ENCODE data around the gene DAAM1. TPM values are rescaled to one million over a fixed set of nuclear protein-coding genes. Genes with fewer than 3 reads are reported as not detected.

DAAM1 gene
- total and polyA plus RNA-seq, 3 experiments from 2014 or later, result 9.3 to 14.4 (median 12.3) TPM

- H3K27ac ChIP-seq (ENCODE audit: low read depth, low read length), result no peak overlapping the region
- POLR2A ChIA-PET, result no interaction called here
- no peaks in the 10 kb centered on the region for H3K27me3 Mint-ChIP-seq
These were observed 142.0 kb downstream of the DAAM1 start for GRCh38 chr14:59330455-59330854.

GRCh38 chr14:59331217-59331616 lies 142.8 kb downstream of the DAAM1 start:
- no peaks in the 10 kb centered on the region for H3K27me3 ChIP-seq (ENCODE audit: insufficient read depth, low read length, poor library complexity, severe bottlenecking)
- no peaks in the 10 kb centered on the region for H3K9me3 ChIP-seq (ENCODE audit: low read length)
- no peaks in the 10 kb centered on the region for H3K4me1 Mint-ChIP-seq
- no peaks in the 10 kb centered on the region for H3K9me3 Mint-ChIP-seq
- CTCF ChIA-PET, result no interaction called here
- H3K4me3 Mint-ChIP-seq, result no peak overlapping the region
- H3K36me3 Mint-ChIP-seq, result peaks cover 19 to 58% (median 34%) of the 10 kb centered on the region in 3 donors
- no peaks in the 10 kb centered on the region for H3K36me3 ChIP-seq (ENCODE audit: insufficient read depth, low read length)
- DNase-seq, result no peak
- H3K4me3 ChIP-seq (ENCODE audit: low read length), result no peak overlapping the region
- no peak overlapping the region for H3K27ac Mint-ChIP-seq
- no peaks in the 10 kb centered on the region for H3K27me3 Mint-ChIP-seq
- POLR2A ChIA-PET, result no interaction called here
- H3K4me1 ChIP-seq (ENCODE audit: insufficient read depth, low read length), result no peaks in the 10 kb centered on the region
- H3K27ac ChIP-seq (ENCODE audit: low read depth, low read length), result no peak overlapping the region

More at GRCh38 chr14:59330455-59330854, 142.0 kb downstream of the DAAM1 start:
- Mint-ChIP-seq H3K4me3 (no peak overlapping the region), H3K9me3 (no peaks in the 10 kb centered on the region), H3K36me3 (peaks cover 19 to 65% (median 34%) of the 10 kb centered on the region in 3 donors), H3K4me1 (no peaks in the 10 kb centered on the region), H3K27ac (peak overlapping the region in 1 of 8 donors; percentile 43)
- CTCF ChIA-PET, result interaction anchor here (1.1 kb wide), 1 partner anchor 113 kb away, joined by 3 read pairs; no protein-coding TSS in a partner anchor
- Histone ChIP-seq H3K36me3 (ENCODE audit: insufficient read depth, low read length) (no peaks in the 10 kb centered on the region), H3K27me3 (ENCODE audit: insufficient read depth, low read length, poor library complexity, severe bottlenecking) (no peaks in the 10 kb centered on the region), H3K4me1 (ENCODE audit: insufficient read depth, low read length) (no peaks in the 10 kb centered on the region), H3K9me3 (ENCODE audit: low read length) (no peaks in the 10 kb centered on the region), H3K4me3 (ENCODE audit: low read length) (no peak overlapping the region)
- DNase-seq, result no peak

GRCh38 chr14:59332727-59333126 lies 144.3 kb downstream of the DAAM1 start:
- H3K27me3 Mint-ChIP-seq, result no peaks in the 10 kb centered on the region
- no peak overlapping the region for H3K4me3 Mint-ChIP-seq

GRCh38 chr14:59333235-59333634 lies 144.8 kb downstream of the DAAM1 start:
- ChIA-PET POLR2A (no interaction called here), CTCF (no interaction called here)
- no peak for DNase-seq
- Histone ChIP-seq H3K4me3 (ENCODE audit: low read length) (no peak overlapping the region), H3K27me3 (ENCODE audit: insufficient read depth, low read length, poor library complexity, severe bottlenecking) (no peaks in the 10 kb centered on the region), H3K4me1 (ENCODE audit: insufficient read depth, low read length) (no peaks in the 10 kb centered on the region), H3K27ac (ENCODE audit: low read depth, low read length) (no peak overlapping the region), H3K36me3 (ENCODE audit: insufficient read depth, low read length) (no peaks in the 10 kb centered on the region), H3K9me3 (ENCODE audit: low read length) (no peaks in the 10 kb centered on the region)
- no peaks in the 10 kb centered on the region for H3K27me3 Mint-ChIP-seq
- H3K4me1 Mint-ChIP-seq, result no peaks in the 10 kb centered on the region
- peaks cover 8 to 45% (median 29%) of the 10 kb centered on the region in 3 donors for H3K36me3 Mint-ChIP-seq
- no peak overlapping the region for H3K4me3 Mint-ChIP-seq
- H3K27ac Mint-ChIP-seq, result no peak overlapping the region
- no peaks in the 10 kb centered on the region for H3K9me3 Mint-ChIP-seq

More at GRCh38 chr14:59332727-59333126, 144.3 kb downstream of the DAAM1 start:
- DNase-seq, result no peak
- CTCF ChIA-PET, result no interaction called here
- H3K4me1 ChIP-seq (ENCODE audit: insufficient read depth, low read length), result no peaks in the 10 kb centered on the region
- no peak overlapping the region for H3K27ac ChIP-seq (ENCODE audit: low read depth, low read length)
- H3K4me1 Mint-ChIP-seq, result no peaks in the 10 kb centered on the region
- H3K9me3 ChIP-seq (ENCODE audit: low read length), result no peaks in the 10 kb centered on the region
- H3K36me3 Mint-ChIP-seq, result peaks cover 11 to 50% (median 33%) of the 10 kb centered on the region in 3 donors
- no peaks in the 10 kb centered on the region for H3K36me3 ChIP-seq (ENCODE audit: insufficient read depth, low read length)
- no peaks in the 10 kb centered on the region for H3K27me3 ChIP-seq (ENCODE audit: insufficient read depth, low read length, poor library complexity, severe bottlenecking)
- peak overlapping the region in 1 of 8 donors; percentile 75 for H3K27ac Mint-ChIP-seq
- H3K9me3 Mint-ChIP-seq, result no peaks in the 10 kb centered on the region
- POLR2A ChIA-PET, result no interaction called here
- no peak overlapping the region for H3K4me3 ChIP-seq (ENCODE audit: low read length)

- no peaks in the 10 kb centered on the region for H3K4me1 Mint-ChIP-seq
- no peak overlapping the region for H3K4me3 ChIP-seq (ENCODE audit: low read length)
- H3K27me3 ChIP-seq (ENCODE audit: insufficient read depth, low read length, poor library complexity, severe bottlenecking), result no peaks in the 10 kb centered on the region
- DNase-seq, result no peak
- H3K9me3 Mint-ChIP-seq, result no peaks in the 10 kb centered on the region
- no peak overlapping the region for H3K27ac Mint-ChIP-seq
- H3K4me1 ChIP-seq (ENCODE audit: insufficient read depth, low read length), result no peaks in the 10 kb centered on the region
- H3K27me3 Mint-ChIP-seq, result no peaks in the 10 kb centered on the region
- H3K36me3 Mint-ChIP-seq, result peaks cover 8 to 43% (median 26%) of the 10 kb centered on the region in 3 donors
- no peak overlapping the region for H3K4me3 Mint-ChIP-seq
- no peaks in the 10 kb centered on the region for H3K36me3 ChIP-seq (ENCODE audit: insufficient read depth, low read length)
- POLR2A ChIA-PET, result no interaction called here
- H3K9me3 ChIP-seq (ENCODE audit: low read length), result no peaks in the 10 kb centered on the region
- no peak overlapping the region for H3K27ac ChIP-seq (ENCODE audit: low read depth, low read length)
- CTCF ChIA-PET, result no interaction called here
These were observed 145.2 kb downstream of the DAAM1 start for GRCh38 chr14:59333668-59334067.

GRCh38 chr14:59334253-59334652 lies 145.8 kb downstream of the DAAM1 start:
- Histone ChIP-seq H3K4me1 (ENCODE audit: insufficient read depth, low read length) (no peaks in the 10 kb centered on the region), H3K27me3 (ENCODE audit: insufficient read depth, low read length, poor library complexity, severe bottlenecking) (no peaks in the 10 kb centered on the region), H3K36me3 (ENCODE audit: insufficient read depth, low read length) (no peaks in the 10 kb centered on the region), H3K27ac (ENCODE audit: low read depth, low read length) (no peak overlapping the region), H3K4me3 (ENCODE audit: low read length) (no peak overlapping the region), H3K9me3 (ENCODE audit: low read length) (no peaks in the 10 kb centered on the region)
- Mint-ChIP-seq H3K4me1 (no peaks in the 10 kb centered on the region), H3K27me3 (no peaks in the 10 kb centered on the region), H3K4me3 (no peak overlapping the region), H3K9me3 (no peaks in the 10 kb centered on the region), H3K27ac (no peak overlapping the region), H3K36me3 (peaks cover 8 to 43% (median 23%) of the 10 kb centered on the region in 3 donors)
- CTCF ChIA-PET, result no interaction called here
- POLR2A ChIA-PET, result no interaction called here
- DNase-seq, result no peak

GRCh38 chr14:59336098-59336497 lies 147.6 kb downstream of the DAAM1 start:
- Mint-ChIP-seq H3K27ac (no peak overlapping the region), H3K36me3 (peaks cover 16 to 46% (median 27%) of the 10 kb centered on the region in 3 donors), H3K9me3 (no peaks in the 10 kb centered on the region), H3K4me1 (no peaks in the 10 kb centered on the region), H3K4me3 (no peak overlapping the region), H3K27me3 (no peaks in the 10 kb centered on the region)
- Histone ChIP-seq H3K36me3 (ENCODE audit: insufficient read depth, low read length) (no peaks in the 10 kb centered on the region), H3K27me3 (ENCODE audit: insufficient read depth, low read length, poor library complexity, severe bottlenecking) (no peaks in the 10 kb centered on the region), H3K4me3 (ENCODE audit: low read length) (no peak overlapping the region), H3K9me3 (ENCODE audit: low read length) (no peaks in the 10 kb centered on the region), H3K27ac (ENCODE audit: low read depth, low read length) (no peak overlapping the region), H3K4me1 (ENCODE audit: insufficient read depth, low read length) (no peaks in the 10 kb centered on the region)
- ChIA-PET CTCF (no interaction called here), POLR2A (no interaction called here)
- no peak for DNase-seq

- Histone ChIP-seq H3K9me3 (ENCODE audit: low read length) (no peaks in the 10 kb centered on the region), H3K4me3 (ENCODE audit: low read length) (no peak overlapping the region), H3K27me3 (ENCODE audit: insufficient read depth, low read length, poor library complexity, severe bottlenecking) (no peaks in the 10 kb centered on the region), H3K4me1 (ENCODE audit: insufficient read depth, low read length) (no peaks in the 10 kb centered on the region), H3K27ac (ENCODE audit: low read depth, low read length) (no peak overlapping the region), H3K36me3 (ENCODE audit: insufficient read depth, low read length) (no peaks in the 10 kb centered on the region)
- Mint-ChIP-seq H3K27me3 (no peaks in the 10 kb centered on the region), H3K4me1 (no peaks in the 10 kb centered on the region), H3K4me3 (no peak overlapping the region), H3K27ac (no peak overlapping the region), H3K36me3 (peaks cover 16 to 46% (median 27%) of the 10 kb centered on the region in 3 donors), H3K9me3 (no peaks in the 10 kb centered on the region)
- ChIA-PET POLR2A (no interaction called here), CTCF (no interaction called here)
- no peak for DNase-seq
These were observed 148.2 kb downstream of the DAAM1 start for GRCh38 chr14:59336706-59337105.

- Mint-ChIP-seq H3K4me3 (no peak overlapping the region), H3K36me3 (peaks cover 12 to 45% (median 26%) of the 10 kb centered on the region in 3 donors), H3K9me3 (no peaks in the 10 kb centered on the region), H3K27ac (no peak overlapping the region), H3K27me3 (no peaks in the 10 kb centered on the region), H3K4me1 (no peaks in the 10 kb centered on the region)
- DNase-seq, result no peak
- Histone ChIP-seq H3K4me3 (ENCODE audit: low read length) (no peak overlapping the region), H3K4me1 (ENCODE audit: insufficient read depth, low read length) (no peaks in the 10 kb centered on the region), H3K9me3 (ENCODE audit: low read length) (no peaks in the 10 kb centered on the region), H3K27ac (ENCODE audit: low read depth, low read length) (no peak overlapping the region), H3K27me3 (ENCODE audit: insufficient read depth, low read length, poor library complexity, severe bottlenecking) (no peaks in the 10 kb centered on the region), H3K36me3 (ENCODE audit: insufficient read depth, low read length) (no peaks in the 10 kb centered on the region)
- ChIA-PET CTCF (no interaction called here), POLR2A (no interaction called here)
These were observed 148.7 kb downstream of the DAAM1 start for GRCh38 chr14:59337141-59337611.
